OCI-LY3 (cell line): ENCODE measurements around the gene HELZ.

Source experiments
- EZH2phosphoT487 ChIP-seq: fragments of 200-600 bp; shearing (Covaris generic); IDR thresholded peaks from 2 replicates; pipeline ENCODE4 v1.6.1; 2018; ENCODE audit warnings: antibody characterized with exemption, mixed run types, low read depth
- TF ChIP-seq, protein P1 (sequence below): fragments of 200-600, 300-600 bp; sonication (generic); IDR thresholded peaks from 2 replicates; pipeline ENCODE4 v1.5.1; 2014; ENCODE audit warnings: antibody characterized with exemption, low read length, low read depth

DNA sequence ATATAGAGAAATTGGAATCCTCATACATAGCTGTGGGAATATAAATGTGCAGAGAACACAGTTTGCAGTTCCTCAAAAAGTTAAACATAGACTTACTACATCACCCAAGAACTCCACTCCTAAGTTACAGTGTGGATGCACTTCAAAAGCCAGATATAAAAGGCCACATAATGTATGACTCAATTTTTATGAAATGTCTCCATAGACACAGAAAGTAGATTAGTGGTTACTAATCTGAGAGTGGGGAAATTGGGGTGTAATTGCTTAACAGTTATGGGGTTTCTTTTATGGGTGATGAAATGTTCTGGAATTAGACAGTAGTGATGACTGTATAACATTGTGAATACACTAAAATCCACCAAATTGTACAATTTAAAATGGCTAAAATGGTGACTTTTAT is 139.8 kb downstream of the HELZ start:
- TF ChIP-seq, protein P1, sequence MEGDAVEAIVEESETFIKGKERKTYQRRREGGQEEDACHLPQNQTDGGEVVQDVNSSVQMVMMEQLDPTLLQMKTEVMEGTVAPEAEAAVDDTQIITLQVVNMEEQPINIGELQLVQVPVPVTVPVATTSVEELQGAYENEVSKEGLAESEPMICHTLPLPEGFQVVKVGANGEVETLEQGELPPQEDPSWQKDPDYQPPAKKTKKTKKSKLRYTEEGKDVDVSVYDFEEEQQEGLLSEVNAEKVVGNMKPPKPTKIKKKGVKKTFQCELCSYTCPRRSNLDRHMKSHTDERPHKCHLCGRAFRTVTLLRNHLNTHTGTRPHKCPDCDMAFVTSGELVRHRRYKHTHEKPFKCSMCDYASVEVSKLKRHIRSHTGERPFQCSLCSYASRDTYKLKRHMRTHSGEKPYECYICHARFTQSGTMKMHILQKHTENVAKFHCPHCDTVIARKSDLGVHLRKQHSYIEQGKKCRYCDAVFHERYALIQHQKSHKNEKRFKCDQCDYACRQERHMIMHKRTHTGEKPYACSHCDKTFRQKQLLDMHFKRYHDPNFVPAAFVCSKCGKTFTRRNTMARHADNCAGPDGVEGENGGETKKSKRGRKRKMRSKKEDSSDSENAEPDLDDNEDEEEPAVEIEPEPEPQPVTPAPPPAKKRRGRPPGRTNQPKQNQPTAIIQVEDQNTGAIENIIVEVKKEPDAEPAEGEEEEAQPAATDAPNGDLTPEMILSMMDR: no peak
- TF ChIP-seq EZH2phosphoT487: no peak
